Panc1 (cell line): ENCODE results near the gene CFAP410. TPM values are rescaled to one million over a fixed set of nuclear protein-coding genes. Genes with fewer than 3 reads are reported as not detected.

ENCODE experiments used
- ATAC-seq: fragments of 200-7000 bp; cut with Tn5 transposase; 2 replicates; pipeline ENCODE4 v1.9.1; 2020; ENCODE audit warnings: mild to moderate bottlenecking, moderate library complexity
- BruUV-seq: library from RNA; stranded (reverse); fragments of 400-500 nt; replicated peaks from 2 replicates; lab custom pipeline; 2021; lab: Mats Ljungman, UMichigan
- CTCF ChIA-PET: fragments of 300-600 bp; sonication (Branson Sonifier 250); formaldehyde crosslinking; loops from one replicate; lab custom pipeline; 2022; ENCODE audit warnings: antibody characterized with exemption; lab: Charles Lee
- POLR2A ChIA-PET: fragments of 300-600 bp; sonication (Branson Sonifier 250); formaldehyde crosslinking; loops from one replicate; lab custom pipeline; 2022; ENCODE audit warnings: antibody characterized with exemption; lab: Charles Lee
- DNase-seq: peaks from one replicate; pipeline ENCODE4 v3.0.0-alpha.2; 2010; ENCODE audit warnings: low read depth, low spot score
- H3K27ac ChIP-seq: 2 replicates; pipeline ENCODE4 v1.5.1; 2011; ENCODE audit warnings: mild to moderate bottlenecking, low read length, inconsistent platforms
- H3K27me3 ChIP-seq: fragments of 200-500 bp; sonication (Bioruptor generic); 2 replicates; pipeline ENCODE4 v1.6.0; 2014; ENCODE audit warnings: low read length, inconsistent platforms; ENCODE audit not compliant: control insufficient read depth, insufficient read depth
- H3K36me3 ChIP-seq: fragments of 200-500 bp; sonication (Bioruptor generic); 2 replicates; pipeline ENCODE4 v1.5.1; 2014; ENCODE audit warnings: inconsistent platforms, mild to moderate bottlenecking, low read length, moderate library complexity; ENCODE audit not compliant: control insufficient read depth, insufficient read depth
- H3K4me1 ChIP-seq: 2 replicates; pipeline ENCODE4 v1.5.1; 2011; ENCODE audit warnings: inconsistent platforms, mild to moderate bottlenecking, low read length, moderate library complexity; ENCODE audit not compliant: control insufficient read depth, insufficient read depth
- H3K4me3 ChIP-seq, 2 experiments: 2 replicates each; pipeline ENCODE4 v1.5.1; 2011 to 2012; ENCODE audit warnings: low read depth in 2 of 2, low read length in 2 of 2, mild to moderate bottlenecking in 2 of 2, inconsistent platforms in 1 of 2, moderate library complexity in 1 of 2
- H3K9me3 ChIP-seq: fragments of 200-500 bp; sonication (Bioruptor generic); 2 replicates; pipeline ENCODE4 v1.5.1; 2014; ENCODE audit warnings: low read depth, mild to moderate bottlenecking, inconsistent platforms, low read length, moderate library complexity; ENCODE audit not compliant: control insufficient read depth, insufficient read depth
- CTCF ChIP-seq: fragments of 450-650 bp; IDR thresholded peaks from 2 replicates; pipeline ENCODE4 v1.5.1; 2017; ENCODE audit warnings: mild to moderate bottlenecking
- POLR2AphosphoS5 ChIP-seq: IDR thresholded peaks from 2 replicates; pipeline ENCODE4 v1.6.1; 2012; ENCODE audit warnings: mild to moderate bottlenecking, low read depth, low read length, moderate library complexity
- REST ChIP-seq, 2 experiments: IDR thresholded peaks; 2 replicates each; pipeline ENCODE4 v1.6.1; 2011 to 2012; ENCODE audit warnings: low read depth in 2 of 2, control low read depth in 1 of 2, low read length in 1 of 2, mild to moderate bottlenecking in 1 of 2, moderate library complexity in 1 of 2; ENCODE audit not compliant: insufficient read depth in 1 of 2
- SIN3A ChIP-seq: IDR thresholded peaks from 2 replicates; pipeline ENCODE4 v1.6.1; 2012; ENCODE audit warnings: low read depth, mild to moderate bottlenecking, low read length, moderate library complexity, borderline replicate concordance; ENCODE audit not compliant: insufficient read depth
- TCF7L2 ChIP-seq: IDR thresholded peaks from 2 replicates; pipeline ENCODE4 v1.6.1; 2011; ENCODE audit warnings: mild to moderate bottlenecking, low read depth, low read length, inconsistent platforms
- in situ Hi-C: cut with HindIII; loops from 2 replicates; pipeline ENCODE4 v1.10.0; 2016; ENCODE audit warnings: low sequenced_read_pairs, low pct_unique_long_range_greater_than_20kb
- intact Hi-C: fragments of 100-400 bp; cut with micrococcal nuclease; formaldehyde crosslinking; loops from one replicate; pipeline ENCODE4 v1.10.0; 2022; ENCODE audit not compliant: unreplicated experiment
- total RNA-seq: library from RNA; stranded (reverse); gene quantifications from one replicate; pipeline ENCODE4 v1.2.1, GENCODE V29; 2021; ENCODE audit not compliant: unreplicated experiment

The CFAP410 gene
- total RNA-seq, 1 experiment from 2014 or later, result 11.8 TPM

- TF ChIP-seq POLR2AphosphoS5, result no peak
- TF ChIP-seq CTCF, result no peak
- no peak for TF ChIP-seq SIN3A
- no peak for TF ChIP-seq TCF7L2
- no peak for TF ChIP-seq REST (IDR thresholded peaks at IDR 0.05; ENCODE audit: insufficient read depth in 1 of 2, low read depth in 2 of 2, low read length in 1 of 2)
- CTCF ChIA-PET, result no interaction called here
- H3K27ac ChIP-seq, result no peak overlapping the region
- POLR2A ChIA-PET, result no interaction called here
- H3K4me3 ChIP-seq, result no peak overlapping the region
- intact Hi-C loops, result no loop called here
- H3K4me1 ChIP-seq, result no peaks in the 10 kb centered on the region
- H3K9me3 ChIP-seq, result no peaks in the 10 kb centered on the region
- no peaks in the 10 kb centered on the region for H3K27me3 ChIP-seq
- no peak for DNase-seq
- H3K36me3 ChIP-seq, result no peaks in the 10 kb centered on the region
- BruUV-seq, result no TSS peak
- ATAC-seq, result no peak
- in situ Hi-C loops, result no loop called here
Observed at GRCh38 chr21:44383216-44383615, 44.0 kb upstream of the CFAP410 start.

GRCh38 chr21:44382536-44382935, 43.3 kb upstream of the CFAP410 start:
- CTCF ChIA-PET, result no interaction called here
- Histone ChIP-seq H3K27me3 (no peaks in the 10 kb centered on the region), H3K27ac (no peak overlapping the region), H3K36me3 (no peaks in the 10 kb centered on the region), H3K9me3 (no peaks in the 10 kb centered on the region), H3K4me3 (no peak overlapping the region), H3K4me1 (no peaks in the 10 kb centered on the region)
- TF ChIP-seq REST (IDR thresholded peaks at IDR 0.05; ENCODE audit: insufficient read depth in 1 of 2, low read depth in 2 of 2, low read length in 1 of 2) (no peak), CTCF (no peak), TCF7L2 (no peak), POLR2AphosphoS5 (no peak), SIN3A (no peak)
- intact Hi-C loops, result no loop called here
- POLR2A ChIA-PET, result no interaction called here
- no peak for ATAC-seq
- BruUV-seq, result no TSS peak
- in situ Hi-C loops, result no loop called here
- no peak for DNase-seq
